Chondrocyte (in vitro differentiated cells): ENCODE results near the gene CPB1. TPM values are rescaled to one million over a fixed set of nuclear protein-coding genes. Genes with fewer than 3 reads are reported as not detected.

ENCODE experiments used
- DNase-seq: peaks from one replicate; pipeline ENCODE4 v3.0.0; 2021; ENCODE audit warnings: mixed read lengths, low spot score
- H3K27ac Mint-ChIP-seq: one replicate; pipeline ENCODE4 v1.8.0; 2021; ENCODE audit warnings: mild to moderate bottlenecking, moderate library complexity, mixed read lengths; ENCODE audit not compliant: unreplicated experiment
- H3K27me3 Mint-ChIP-seq: 2 replicates; pipeline ENCODE4 v1.8.0; 2021; ENCODE audit warnings: low read depth, mixed read lengths
- H3K36me3 Mint-ChIP-seq: 2 replicates; pipeline ENCODE4 v1.8.0; 2021; ENCODE audit warnings: low read depth, mixed read lengths
- H3K4me1 Mint-ChIP-seq: 2 replicates; pipeline ENCODE4 v1.8.0; 2021; ENCODE audit warnings: low read depth, mild to moderate bottlenecking, mixed read lengths
- H3K4me3 Mint-ChIP-seq: one replicate; pipeline ENCODE4 v1.8.0; 2021; ENCODE audit warnings: mild to moderate bottlenecking, moderate library complexity, mixed read lengths; ENCODE audit not compliant: unreplicated experiment
- H3K9me3 Mint-ChIP-seq: 2 replicates; pipeline ENCODE4 v1.8.0; 2021; ENCODE audit warnings: low read depth, mixed read lengths
- total RNA-seq: library from RNA; stranded (reverse); gene quantifications from 3 replicates; pipeline ENCODE4 v1.2.1, GENCODE V29; 2021
- TF ChIP-seq, protein P1 (sequence below): fragments of 200-600 bp; sonication (generic); IDR thresholded peaks from 2 replicates; pipeline ENCODE4 v1.5.0; 2021; ENCODE audit warnings: antibody characterized with exemption, mild to moderate bottlenecking, moderate library complexity

Gene CPB1
- total RNA-seq, 1 donor from 2014 or later = not detected

DNA sequence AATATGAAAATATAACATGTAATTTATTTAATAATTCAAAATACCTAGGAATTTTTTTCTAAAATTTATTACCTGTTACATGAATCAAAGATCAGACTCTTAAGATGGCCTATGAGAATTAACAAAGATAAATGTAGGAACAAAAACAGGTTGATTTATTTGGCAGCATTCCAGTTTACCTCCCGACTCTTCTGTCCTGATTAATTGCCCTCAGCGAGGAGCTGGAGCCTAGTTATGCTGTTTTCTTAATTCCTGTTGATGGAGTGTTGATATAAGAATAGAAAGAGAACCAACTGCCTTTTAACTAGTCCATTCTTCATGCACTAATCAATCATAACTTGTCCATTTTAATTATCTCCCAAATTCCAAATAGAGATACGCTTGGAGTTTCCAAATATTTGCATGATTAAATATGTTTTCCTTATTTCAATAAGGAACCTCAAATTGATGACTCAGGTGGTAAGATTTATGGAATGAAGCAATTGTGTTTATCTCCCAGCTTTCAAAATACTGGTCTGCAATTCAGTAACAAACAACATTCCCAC is 10.6 kb upstream of the CPB1 start:
- Mint-ChIP-seq H3K4me1 (peaks cover 16% of the 10 kb centered on the region), H3K4me3 (no peak overlapping the region), H3K36me3 (peaks cover 2% of the 10 kb centered on the region), H3K27me3 (no peaks in the 10 kb centered on the region), H3K27ac (no peak overlapping the region), H3K9me3 (peaks cover 3% of the 10 kb centered on the region)
- no peak for DNase-seq
- TF ChIP-seq, protein P1, sequence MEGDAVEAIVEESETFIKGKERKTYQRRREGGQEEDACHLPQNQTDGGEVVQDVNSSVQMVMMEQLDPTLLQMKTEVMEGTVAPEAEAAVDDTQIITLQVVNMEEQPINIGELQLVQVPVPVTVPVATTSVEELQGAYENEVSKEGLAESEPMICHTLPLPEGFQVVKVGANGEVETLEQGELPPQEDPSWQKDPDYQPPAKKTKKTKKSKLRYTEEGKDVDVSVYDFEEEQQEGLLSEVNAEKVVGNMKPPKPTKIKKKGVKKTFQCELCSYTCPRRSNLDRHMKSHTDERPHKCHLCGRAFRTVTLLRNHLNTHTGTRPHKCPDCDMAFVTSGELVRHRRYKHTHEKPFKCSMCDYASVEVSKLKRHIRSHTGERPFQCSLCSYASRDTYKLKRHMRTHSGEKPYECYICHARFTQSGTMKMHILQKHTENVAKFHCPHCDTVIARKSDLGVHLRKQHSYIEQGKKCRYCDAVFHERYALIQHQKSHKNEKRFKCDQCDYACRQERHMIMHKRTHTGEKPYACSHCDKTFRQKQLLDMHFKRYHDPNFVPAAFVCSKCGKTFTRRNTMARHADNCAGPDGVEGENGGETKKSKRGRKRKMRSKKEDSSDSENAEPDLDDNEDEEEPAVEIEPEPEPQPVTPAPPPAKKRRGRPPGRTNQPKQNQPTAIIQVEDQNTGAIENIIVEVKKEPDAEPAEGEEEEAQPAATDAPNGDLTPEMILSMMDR = no peak

DNA sequence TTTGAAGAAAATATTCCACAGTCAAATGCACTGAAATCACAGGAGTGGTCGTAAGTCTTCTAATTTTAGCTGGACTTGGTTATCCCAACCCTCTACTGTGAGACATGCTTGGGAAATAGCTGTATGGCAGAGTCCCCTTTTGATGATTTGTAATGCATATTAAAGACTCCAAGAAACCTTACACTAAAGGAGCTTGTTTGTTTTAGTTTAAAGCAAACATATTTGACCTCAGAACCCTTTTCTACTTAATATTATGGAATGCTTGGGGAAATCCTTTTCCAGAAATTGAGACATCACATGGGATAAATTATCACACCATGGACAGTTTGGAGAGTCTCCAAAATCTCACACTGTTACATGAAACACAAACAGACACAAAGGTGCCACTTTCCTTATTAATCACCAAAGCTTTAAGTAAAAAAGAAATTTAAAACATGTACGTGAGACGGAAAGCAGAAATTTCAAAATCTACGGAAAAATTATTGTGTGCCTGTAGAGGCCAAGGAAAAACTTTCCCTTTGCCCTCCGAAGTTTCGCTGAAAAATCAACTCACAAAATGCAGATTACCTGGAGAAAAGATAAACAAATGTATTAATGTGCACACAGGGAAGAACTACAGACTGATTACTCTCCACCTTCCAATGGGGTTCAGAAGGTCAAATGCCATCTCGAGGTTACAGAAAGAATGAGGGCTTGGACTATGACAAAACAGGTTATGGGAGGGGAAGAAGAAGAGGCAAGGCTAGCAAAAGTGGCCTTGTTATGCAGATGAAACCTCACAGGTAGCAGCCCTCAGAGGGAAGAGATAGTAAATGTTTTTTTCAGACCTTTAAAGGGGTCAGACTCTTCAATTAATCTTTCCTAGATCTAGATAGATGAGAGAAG is 7.0 kb upstream of the CPB1 start:
- no peak overlapping the region for H3K4me3 Mint-ChIP-seq
- TF ChIP-seq, protein P1 = no peak
- no peak overlapping the region for H3K27ac Mint-ChIP-seq
- DNase-seq = no peak
- H3K4me1 Mint-ChIP-seq = peaks cover 14% of the 10 kb centered on the region
- peaks cover 2% of the 10 kb centered on the region for H3K36me3 Mint-ChIP-seq
- no peaks in the 10 kb centered on the region for H3K27me3 Mint-ChIP-seq
- peaks cover 9% of the 10 kb centered on the region for H3K9me3 Mint-ChIP-seq

DNA sequence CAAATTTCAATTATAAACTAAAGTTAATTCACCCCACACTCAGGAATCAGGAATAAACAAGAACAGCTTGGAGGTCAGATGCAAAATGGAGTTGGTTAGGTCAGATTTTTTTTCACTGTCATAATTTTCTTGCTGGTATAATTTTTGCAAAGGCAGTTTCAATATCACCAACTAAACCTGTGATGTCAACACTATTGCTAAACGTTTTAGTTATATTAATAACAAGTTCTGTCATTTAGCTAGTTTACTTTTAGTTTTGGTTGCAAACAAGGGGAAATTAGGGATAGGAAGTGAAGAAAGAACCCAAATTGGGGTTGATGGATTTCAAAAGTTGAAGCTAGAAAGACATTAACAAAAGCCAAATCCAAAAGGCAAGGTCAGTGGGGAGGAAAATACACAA is 4.6 kb upstream of the CPB1 start:
- Mint-ChIP-seq H3K27me3 (no peaks in the 10 kb centered on the region), H3K9me3 (peaks cover 9% of the 10 kb centered on the region), H3K36me3 (no peaks in the 10 kb centered on the region), H3K4me3 (no peak overlapping the region), H3K4me1 (peaks cover 10% of the 10 kb centered on the region), H3K27ac (no peak overlapping the region)
- DNase-seq = no peak
- TF ChIP-seq, protein P1 = no peak

DNA sequence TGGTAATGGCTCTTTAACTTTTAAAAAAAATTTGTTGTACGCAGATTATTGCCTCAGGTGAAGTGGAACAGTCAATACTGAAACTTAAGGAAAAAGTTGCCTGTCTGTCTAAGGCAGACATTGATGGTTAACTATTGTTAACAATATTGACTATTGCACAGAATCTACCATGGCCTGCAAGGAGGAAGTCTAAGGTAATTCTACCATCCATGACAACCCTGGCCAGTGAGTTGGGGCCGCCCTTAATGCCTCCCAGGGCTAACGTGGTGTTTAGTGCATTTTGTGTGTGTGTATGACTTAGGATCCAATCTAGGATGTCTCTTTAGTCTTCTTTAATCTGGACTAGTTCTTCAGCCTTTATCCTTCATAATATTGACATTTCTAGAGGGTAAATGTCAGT is 2.1 kb upstream of the CPB1 start:
- no peaks in the 10 kb centered on the region for H3K36me3 Mint-ChIP-seq
- H3K4me1 Mint-ChIP-seq = peaks cover 3% of the 10 kb centered on the region
- TF ChIP-seq, protein P1 = no peak
- DNase-seq = no peak
- no peak overlapping the region for H3K4me3 Mint-ChIP-seq
- H3K27ac Mint-ChIP-seq = no peak overlapping the region
- peaks cover 9% of the 10 kb centered on the region for H3K9me3 Mint-ChIP-seq
- H3K27me3 Mint-ChIP-seq = no peaks in the 10 kb centered on the region

- Mint-ChIP-seq H3K4me1 (no peaks in the 10 kb centered on the region), H3K9me3 (no peaks in the 10 kb centered on the region), H3K27ac (no peak overlapping the region), H3K27me3 (no peaks in the 10 kb centered on the region), H3K36me3 (no peaks in the 10 kb centered on the region), H3K4me3 (no peak overlapping the region)
- no peak for DNase-seq
- TF ChIP-seq, protein P1 = no peak
These were observed 602 bp downstream of the CPB1 start for GRCh38 chr3:148828136-148828690.
